Natural killer cell (primary cell): ENCODE data around the gene ORC4. TPM values are rescaled to one million over a fixed set of nuclear protein-coding genes. Genes with fewer than 3 reads are reported as not detected.
A peak's percentile ranks its signal among the peaks of the same experiment; 100 is the strongest.
"Not testable (repeated sequence)": the region's sequence is repeated elsewhere in the genome, so short reads cannot be mapped to it uniquely, and the experiment has no call there.

Source experiments
- ATAC-seq, 3 donors: fragments of 150-1000 bp in 2 of 3; fragments of 200-7000 bp in 1 of 3; cut with Tn5 transposase; 1 replicate in 1 of 3; 2 replicates in 2 of 3; pipeline ENCODE4 v1.10.0; 2021; ENCODE audit warnings: mild to moderate bottlenecking in 2 of 3, moderate library complexity in 2 of 3
- DNase-seq, 2 donors: peaks; one replicate each; pipeline versions ENCODE4 v3.0.0 to v3.0.0-alpha.2; 2013 to 2021; ENCODE audit warnings: mixed read lengths in 1 of 2
- H3K27ac ChIP-seq: one replicate; pipeline ENCODE4 v1.5.1; 2013; ENCODE audit warnings: mild to moderate bottlenecking, low read length
- H3K27me3 ChIP-seq: one replicate; pipeline ENCODE4 v1.6.1; 2013; ENCODE audit warnings: low read length; ENCODE audit not compliant: control insufficient read depth, insufficient read depth
- H3K36me3 ChIP-seq: one replicate; pipeline ENCODE4 v1.6.1; 2013; ENCODE audit warnings: low read length; ENCODE audit not compliant: control insufficient read depth, insufficient read depth
- H3K4me1 ChIP-seq: one replicate; pipeline ENCODE4 v1.6.1; 2013; ENCODE audit warnings: low read length; ENCODE audit not compliant: control insufficient read depth, insufficient read depth
- H3K4me3 ChIP-seq: one replicate; pipeline ENCODE4 v1.5.1; 2013; ENCODE audit warnings: low read length
- H3K9me3 ChIP-seq: one replicate; pipeline ENCODE4 v1.6.1; 2013; ENCODE audit warnings: low read length; ENCODE audit not compliant: control insufficient read depth, insufficient read depth
- H3K27ac Mint-ChIP-seq, 2 donors: one replicate each; pipeline ENCODE4 v1.8.0; 2022; ENCODE audit warnings: mild to moderate bottlenecking in 2 of 2, mixed read lengths in 2 of 2, moderate library complexity in 1 of 2
- H3K27me3 Mint-ChIP-seq, 2 donors: one replicate each; pipeline ENCODE4 v1.8.0; 2022; ENCODE audit warnings: low read depth in 2 of 2, mixed read lengths in 2 of 2
- H3K36me3 Mint-ChIP-seq: one replicate; pipeline ENCODE4 v1.8.0; 2022; ENCODE audit warnings: mixed read lengths
- H3K4me1 Mint-ChIP-seq, 2 donors: one replicate each; pipeline ENCODE4 v1.8.0; 2022; ENCODE audit warnings: mixed read lengths in 2 of 2
- H3K4me3 Mint-ChIP-seq: one replicate; pipeline ENCODE4 v1.8.0; 2022; ENCODE audit warnings: mild to moderate bottlenecking, moderate library complexity, mixed read lengths
- H3K9me3 Mint-ChIP-seq, 2 donors: one replicate each; pipeline ENCODE4 v1.8.0; 2022; ENCODE audit warnings: mixed read lengths in 2 of 2
- CTCF ChIP-seq: fragments of 200-600 bp; IDR thresholded peaks from one replicate; pipeline ENCODE4 v1.8.0; 2022; ENCODE audit warnings: antibody characterized with exemption
- whole genome bisulfite sequencing: methylation state at CpG from one replicate; pipeline ENCODE4 v1.1.7; 2013; ENCODE audit warnings: missing lambda C conversion rate; ENCODE audit not compliant: insufficient coverage; 5-methylcytosine and 5-hydroxymethylcytosine counted together
- intact Hi-C: fragments of 100-400 bp; cut with micrococcal nuclease; formaldehyde crosslinking; loops from one replicate; pipeline ENCODE4 v1.14.2; 2022
- total RNA-seq, 4 donors: library from RNA; stranded (reverse); fragments of 120-200 nt in 1 of 4; gene quantifications; one replicate each; pipeline versions ENCODE4 v1.2.3 to v1.2.4, GENCODE V29; 2013 to 2022

ORC4 gene
- total RNA-seq, 3 donors from 2014 or later (not counting 1 experiment from before 2014, with no cell fraction given), result 42.4 to 48.0 (median 45.8) TPM

- Histone ChIP-seq H3K36me3 (no peaks in the 10 kb centered on the region), H3K27ac (no peak overlapping the region), H3K9me3 (no peaks in the 10 kb centered on the region), H3K4me3 (no peak overlapping the region), H3K4me1 (peaks cover 3% of the 10 kb centered on the region), H3K27me3 (no peaks in the 10 kb centered on the region)
- no peak for DNase-seq
- no peaks in the 10 kb centered on the region for H3K27me3 Mint-ChIP-seq
- H3K4me1 Mint-ChIP-seq, result peaks cover 57 to 82% of the 10 kb centered on the region in 2 donors
- H3K4me3 Mint-ChIP-seq, result no peak overlapping the region
- peaks cover 21% of the 10 kb centered on the region for H3K36me3 Mint-ChIP-seq
- peaks cover 2 to 5% of the 10 kb centered on the region in 2 donors for H3K9me3 Mint-ChIP-seq
- ATAC-seq, result no peak
- H3K27ac Mint-ChIP-seq, result no peak overlapping the region
- no peak for TF ChIP-seq CTCF
- intact Hi-C loops, result no loop called here
- WGBS, result 98% methylated on average over 5 of the region's 6 CpGs
Measured at GRCh38 chr2:148006249-148007007, 14.1 kb downstream of the ORC4 start.

- Mint-ChIP-seq H3K4me1 (peaks cover 67 to 79% of the 10 kb centered on the region in 2 donors), H3K36me3 (peaks cover 21% of the 10 kb centered on the region)
- H3K27me3 Mint-ChIP-seq, intact Hi-C loops, H3K36me3 ChIP-seq, ATAC-seq, H3K4me3 Mint-ChIP-seq, H3K4me3 ChIP-seq, H3K27me3 ChIP-seq, H3K27ac ChIP-seq, H3K9me3 ChIP-seq, H3K9me3 Mint-ChIP-seq, H3K4me1 ChIP-seq, H3K27ac Mint-ChIP-seq, DNase-seq: not testable (repeated sequence)
Measured at GRCh38 chr2:148002420-148002819, 18.1 kb downstream of the ORC4 start.

GRCh38 chr2:148000095-148000494, 20.4 kb downstream of the ORC4 start:
- H3K4me1 ChIP-seq, result no peaks in the 10 kb centered on the region
- Mint-ChIP-seq H3K9me3 (peaks cover 2 to 5% of the 10 kb centered on the region in 2 donors), H3K27ac (no peak overlapping the region), H3K4me3 (no peak overlapping the region), H3K27me3 (no peaks in the 10 kb centered on the region), H3K36me3 (peaks cover 21% of the 10 kb centered on the region), H3K4me1 (peaks cover 69 to 79% of the 10 kb centered on the region in 2 donors)
- H3K27me3 ChIP-seq, result no peaks in the 10 kb centered on the region
- intact Hi-C loops, result no loop called here
- no peak overlapping the region for H3K27ac ChIP-seq
- TF ChIP-seq CTCF, result no peak
- no peak for DNase-seq
- no peak for ATAC-seq
- no peaks in the 10 kb centered on the region for H3K36me3 ChIP-seq
- H3K9me3 ChIP-seq, result no peaks in the 10 kb centered on the region
- no CpG with 5 or more reads among the region's 1 CpG for WGBS
- H3K4me3 ChIP-seq, result no peak overlapping the region

- H3K9me3 ChIP-seq, result no peaks in the 10 kb centered on the region
- intact Hi-C loops, result no loop called here
- no peak overlapping the region for H3K4me3 ChIP-seq
- peaks cover 21% of the 10 kb centered on the region for H3K36me3 Mint-ChIP-seq
- peaks cover 61 to 72% of the 10 kb centered on the region in 2 donors for H3K4me1 Mint-ChIP-seq
- no peaks in the 10 kb centered on the region for H3K27me3 ChIP-seq
- H3K27ac Mint-ChIP-seq, result peak overlapping the region in 1 of 2 donors; percentile 21
- no peak overlapping the region for H3K27ac ChIP-seq
- H3K4me1 ChIP-seq, result no peaks in the 10 kb centered on the region
- no peaks in the 10 kb centered on the region for H3K36me3 ChIP-seq
- DNase-seq, result no peak
- no peak overlapping the region for H3K4me3 Mint-ChIP-seq
- WGBS, result 94% methylated on average over 1 of the region's 2 CpGs
- no peak for TF ChIP-seq CTCF
- no peak for ATAC-seq
- H3K9me3 Mint-ChIP-seq, result peaks cover 2 to 5% of the 10 kb centered on the region in 2 donors
- no peaks in the 10 kb centered on the region for H3K27me3 Mint-ChIP-seq
Measured at GRCh38 chr2:147999126-147999525, 21.4 kb downstream of the ORC4 start.
